Keratinocyte (primary cell): ENCODE data around the gene FAM236B.
"Not testable (repeated sequence)": the region's sequence is repeated elsewhere in the genome, so short reads cannot be mapped to it uniquely, and the experiment has no call there.

ENCODE experiments used
- CTCF ChIP-seq, 3 experiments: IDR thresholded peaks in 1 of 3; conservative IDR thresholded peaks in 1 of 3; optimal IDR thresholded peaks in 1 of 3; 2 replicates in 2 of 3; 3 replicates in 1 of 3; pipeline versions ENCODE3 to v1.5.1; 2011; ENCODE audit warnings: low read length in 3 of 3, mild to moderate bottlenecking in 3 of 3, moderate library complexity in 2 of 3, control low read depth in 1 of 3, inconsistent platforms in 1 of 3; ENCODE audit not compliant: insufficient read depth in 2 of 3; ENCODE audit errors: extremely low read depth in 1 of 3
- EZH2 ChIP-seq: IDR thresholded peaks from one replicate; pipeline ENCODE4 v1.6.1; 2012; ENCODE audit warnings: inconsistent platforms, mild to moderate bottlenecking, low read length, moderate library complexity

GRCh38 chrX:72782560-72782959, at the start of gene FAM236B:
- not testable (repeated sequence) for TF ChIP-seq CTCF (optimal IDR thresholded peaks at IDR 0.05 in 1 of 3, IDR thresholded peaks at IDR 0.05 in 1 of 3, conservative IDR thresholded peaks at IDR 0.05 in 1 of 3; ENCODE audit: extremely low read depth in 1 of 3, insufficient read depth in 2 of 3, low read length in 3 of 3); EZH2
